HepG2 (cell line): Measurements from ENCODE around the gene NOC4L. TPM values are rescaled to one million over a fixed set of nuclear protein-coding genes. Genes with fewer than 3 reads are reported as not detected.

Source experiments
- ATAC-seq: fragments of 200-7000 bp; cut with Tn5 transposase; 3 replicates; pipeline ENCODE4 v1.9.1; 2020; ENCODE audit warnings: mild to moderate bottlenecking, moderate library complexity
- BruUV-seq: library from RNA; stranded (reverse); fragments of 400-500 nt; replicated peaks from 2 replicates; lab custom pipeline; 2021; lab: Mats Ljungman, UMichigan
- CTCF ChIA-PET: fragments of 300-600 bp; formaldehyde crosslinking; extraction: SDS; loops from one replicate; lab custom pipeline; 2021; ENCODE audit warnings: low total read pairs, inconsistent platforms, low intra/inter-chr PET ratio; lab: Yijun Ruan, JAX
- POLR2A ChIA-PET: fragments of 350-600 bp; sonication (Branson Sonifier 250); formaldehyde crosslinking; loops from one replicate; lab custom pipeline; 2020; ENCODE audit warnings: antibody characterized with exemption, inconsistent platforms; lab: Yijun Ruan, JAX
- DNase-seq: peaks from one replicate; pipeline ENCODE4 v3.0.0-alpha.2; 2015; ENCODE audit warnings: low spot score
- FAIRE-seq: peaks from 3 replicates; lab custom pipeline; 2011; peaks lifted over from hg19 to GRCh38; lab: Jason Lieb, UNC
- H2AFZ ChIP-seq: one replicate; pipeline ENCODE4 v1.6.1; 2011; ENCODE audit warnings: low read length, inconsistent platforms
- H3K27ac ChIP-seq: fragments of 300-600 bp; 3 replicates; pipeline ENCODE4 v1.8.0; 2011; ENCODE audit warnings: mixed run types, mild to moderate bottlenecking, mixed read lengths, low read length, inconsistent platforms; ENCODE audit not compliant: insufficient read depth; ENCODE audit errors: extremely low read length
- H3K27me3 ChIP-seq, 2 experiments: fragments of 200-600 bp in 1 of 2; 2 replicates in 1 of 2; 3 replicates in 1 of 2; pipeline versions ENCODE4 v1.6.0 to v1.8.0; 2011; ENCODE audit warnings: low read length in 2 of 2, mild to moderate bottlenecking in 2 of 2, moderate library complexity in 2 of 2, inconsistent platforms in 1 of 2; ENCODE audit not compliant: insufficient read depth in 2 of 2, control insufficient read depth in 1 of 2
- H3K36me3 ChIP-seq, 2 experiments: fragments of 200-600 bp in 1 of 2; replicated peaks in 1 of 2; 2 replicates in 1 of 2; 3 replicates in 1 of 2; pipeline versions ENCODE4 v1.5.1 to v1.8.0; 2011; ENCODE audit warnings: low read length in 2 of 2, inconsistent platforms in 1 of 2; ENCODE audit not compliant: insufficient read depth in 2 of 2, control insufficient read depth in 1 of 2
- H3K4me1 ChIP-seq: 2 replicates; pipeline ENCODE4 v1.5.1; 2012; ENCODE audit warnings: low read length, inconsistent platforms; ENCODE audit not compliant: insufficient read depth
- H3K4me2 ChIP-seq: 2 replicates; pipeline ENCODE4 v1.6.0; 2011; ENCODE audit warnings: low read depth, low read length, inconsistent platforms
- H3K4me3 ChIP-seq, 3 experiments: fragments of 200-600 bp in 1 of 3; sonication (generic), shearing (Covaris generic) in 1 of 3; replicated peaks in 1 of 3; 2 replicates each; pipeline ENCODE4 v1.5.1; 2011 to 2016; ENCODE audit warnings: low read length in 3 of 3, inconsistent platforms in 2 of 3, low read depth in 2 of 3, mild to moderate bottlenecking in 2 of 3, control low read depth in 1 of 3, mixed read lengths in 1 of 3; ENCODE audit not compliant: insufficient read depth in 1 of 3
- H3K79me2 ChIP-seq: one replicate; pipeline ENCODE4 v1.6.1; 2011; ENCODE audit warnings: low read length, inconsistent platforms; ENCODE audit not compliant: insufficient read depth
- H3K9ac ChIP-seq: 2 replicates; pipeline ENCODE4 v1.6.0; 2011; ENCODE audit warnings: mild to moderate bottlenecking, low read depth, low read length, inconsistent platforms; ENCODE audit not compliant: insufficient read depth
- H3K9me3 ChIP-seq: 2 replicates; pipeline ENCODE4 v1.5.1; 2012; ENCODE audit warnings: mild to moderate bottlenecking, low read length
- H4K20me1 ChIP-seq: 2 replicates; pipeline ENCODE4 v1.6.0; 2011; ENCODE audit warnings: inconsistent platforms, mild to moderate bottlenecking, low read length, moderate library complexity; ENCODE audit not compliant: insufficient read depth
- CHD4 ChIP-seq: fragments of 200-600 bp; sonication (generic); IDR thresholded peaks from 2 replicates; pipeline ENCODE4 v1.7.0; 2017; ENCODE audit warnings: mild to moderate bottlenecking, low read length, borderline replicate concordance
- NCOA2 ChIP-seq: sonication (generic); formaldehyde crosslinking; IDR thresholded peaks from 2 replicates; pipeline ENCODE4 v1.8.0; 2022; ENCODE audit warnings: inconsistent platforms
- RXRB ChIP-seq: IDR thresholded peaks from 2 replicates; pipeline ENCODE4 v1.6.1; 2016; ENCODE audit warnings: borderline replicate concordance, missing genetic modification reagents, missing compliant biosample characterization
- SIX4 ChIP-seq: sonication (generic); formaldehyde crosslinking; IDR thresholded peaks from 2 replicates; pipeline ENCODE4 v1.4.0; 2020; ENCODE audit warnings: missing genetic modification reagents
- ZNF784 ChIP-seq: sonication (generic); formaldehyde crosslinking; IDR thresholded peaks from 2 replicates; pipeline ENCODE4 v1.5.1; 2020; ENCODE audit warnings: missing genetic modification reagents, mild to moderate bottlenecking, borderline replicate concordance
- ZNF83 ChIP-seq: sonication (generic); formaldehyde crosslinking; IDR thresholded peaks from 2 replicates; pipeline ENCODE4 v1.4.0; 2020; ENCODE audit warnings: missing genetic modification reagents, mild to moderate bottlenecking, borderline replicate concordance
- WGBS: methylation state at CpG from one replicate; pipeline ENCODE4 v1.1.6; 2017; ENCODE audit warnings: low lambda C conversion rate; 5-methylcytosine and 5-hydroxymethylcytosine counted together
- in situ Hi-C: cut with HindIII; loops from 2 replicates; pipeline ENCODE4 v1.10.0; 2017; ENCODE audit warnings: low pct_unique_long_range_greater_than_20kb; ENCODE audit not compliant: extremely low pct_ligation_motif_present
- intact Hi-C: fragments of 100-400 bp; cut with micrococcal nuclease; formaldehyde crosslinking; loops from one replicate; pipeline ENCODE4 v1.10.0; 2022; ENCODE audit not compliant: unreplicated experiment
- polyA plus RNA-seq, 8 experiments: library from polyadenylated mRNA; depleted of rRNA in 3 of 8; stranded (reverse) in 7 of 8; unstranded in 1 of 8; fragments of >200 nt; fragmentation: Illumina TruSeq in 4 of 8; extraction: Trizol in 4 of 8; gene quantifications; 2 replicates each; pipeline versions ENCODE4 v1.2.1 to v1.2.3, GENCODE V29; 2011 to 2016; ENCODE audit warnings: low read depth in 4 of 8, missing spikeins in 1 of 8, mixed read lengths in 1 of 8; ENCODE audit not compliant: insufficient read depth in 1 of 8
- total RNA-seq, 5 experiments: library from RNA; depleted of rRNA; stranded (reverse); fragments of >200 nt; fragmentation: Illumina TruSeq; extraction: Trizol; gene quantifications; 2 replicates each; pipeline ENCODE4 v1.2.3, GENCODE V29; 2016; ENCODE audit warnings: low read depth in 1 of 5
- TF ChIP-seq, protein P1 (sequence below): sonication (generic); formaldehyde crosslinking; IDR thresholded peaks from 2 replicates; pipeline ENCODE4 v1.4.0; 2020; ENCODE audit warnings: missing genetic modification reagents

Gene NOC4L
- total and polyA plus RNA-seq, 2 of the 13 experiments (the other 11 are each of a cell fraction or from before 2014, with no cell fraction given), result 4.3 to 14.6 TPM

- Histone ChIP-seq H3K27ac (no peak overlapping the region), H3K36me3 (peaks cover 8 to 19% of the 10 kb centered on the region in 2 experiments; a peak in 4 of 5 replicates), H3K79me2 (no peaks in the 10 kb centered on the region), H4K20me1 (no peaks in the 10 kb centered on the region), H3K27me3 (no peaks in the 10 kb centered on the region), H3K4me2 (no peak overlapping the region), H3K9me3 (no peaks in the 10 kb centered on the region), H2AFZ (no peak overlapping the region), H3K9ac (no peak overlapping the region), H3K4me3 (no peak overlapping the region), H3K4me1 (no peaks in the 10 kb centered on the region)
- no peak for FAIRE-seq
- ChIA-PET POLR2A (no interaction called here), CTCF (no interaction called here)
- TF ChIP-seq RXRB (CRISPR knock-in tag), result no peak
- TF ChIP-seq ZNF83 (CRISPR knock-in tag), result no peak
- no peak for TF ChIP-seq NCOA2
- no peak for TF ChIP-seq CHD4
- TF ChIP-seq SIX4 (CRISPR knock-in tag), result no peak
- TF ChIP-seq ZNF784, result no peak
- TF ChIP-seq, protein P1, sequence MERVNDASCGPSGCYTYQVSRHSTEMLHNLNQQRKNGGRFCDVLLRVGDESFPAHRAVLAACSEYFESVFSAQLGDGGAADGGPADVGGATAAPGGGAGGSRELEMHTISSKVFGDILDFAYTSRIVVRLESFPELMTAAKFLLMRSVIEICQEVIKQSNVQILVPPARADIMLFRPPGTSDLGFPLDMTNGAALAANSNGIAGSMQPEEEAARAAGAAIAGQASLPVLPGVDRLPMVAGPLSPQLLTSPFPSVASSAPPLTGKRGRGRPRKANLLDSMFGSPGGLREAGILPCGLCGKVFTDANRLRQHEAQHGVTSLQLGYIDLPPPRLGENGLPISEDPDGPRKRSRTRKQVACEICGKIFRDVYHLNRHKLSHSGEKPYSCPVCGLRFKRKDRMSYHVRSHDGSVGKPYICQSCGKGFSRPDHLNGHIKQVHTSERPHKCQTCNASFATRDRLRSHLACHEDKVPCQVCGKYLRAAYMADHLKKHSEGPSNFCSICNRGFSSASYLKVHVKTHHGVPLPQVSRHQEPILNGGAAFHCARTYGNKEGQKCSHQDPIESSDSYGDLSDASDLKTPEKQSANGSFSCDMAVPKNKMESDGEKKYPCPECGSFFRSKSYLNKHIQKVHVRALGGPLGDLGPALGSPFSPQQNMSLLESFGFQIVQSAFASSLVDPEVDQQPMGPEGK, result no peak
- in situ Hi-C loops (no loop called here), intact Hi-C loops (no loop called here)
- no TSS peak for BruUV-seq
- DNase-seq, result no peak
- WGBS, result 94% methylated on average over 14 of the region's 14 CpGs
- ATAC-seq, result no peak
These were observed 13.0 kb upstream of the NOC4L start for GRCh38 chr12:132131229-132131628.
